Mesothelial cell of epicardium (in vitro differentiated cells): Measurements from ENCODE around the gene NHLRC4. TPM values are rescaled to one million over a fixed set of nuclear protein-coding genes. Genes with fewer than 3 reads are reported as not detected.

Experiments used
- DNase-seq, 2 experiments: peaks; one replicate each; pipeline ENCODE4 v3.0.0; 2021; ENCODE audit warnings: low spot score in 2 of 2; ENCODE audit not compliant: unreplicated experiment in 2 of 2
- H3K27ac Mint-ChIP-seq: 2 replicates; pipeline ENCODE4 v1.8.0; 2021; ENCODE audit warnings: mixed read lengths
- H3K27me3 Mint-ChIP-seq: 2 replicates; pipeline ENCODE4 v1.8.0; 2021; ENCODE audit warnings: low read depth, mixed read lengths
- H3K36me3 Mint-ChIP-seq: 2 replicates; pipeline ENCODE4 v1.8.0; 2021; ENCODE audit warnings: mixed read lengths
- H3K4me1 Mint-ChIP-seq: 2 replicates; pipeline ENCODE4 v1.8.0; 2021; ENCODE audit warnings: mixed read lengths
- H3K4me3 Mint-ChIP-seq: 2 replicates; pipeline ENCODE4 v1.8.0; 2021; ENCODE audit warnings: mild to moderate bottlenecking, moderate library complexity, mixed read lengths
- H3K9me3 Mint-ChIP-seq: 2 replicates; pipeline ENCODE4 v1.8.0; 2021; ENCODE audit warnings: mixed read lengths
- total RNA-seq: library from RNA; stranded (reverse); gene quantifications from 3 replicates; pipeline ENCODE4 v1.2.1, GENCODE V29; 2021
- TF ChIP-seq, protein P1 (sequence below): fragments of 200-600 bp; sonication (generic); IDR thresholded peaks from one replicate; pipeline ENCODE4 v1.5.0; 2021; ENCODE audit warnings: antibody characterized with exemption; ENCODE audit not compliant: unreplicated experiment

NHLRC4 gene
- total RNA-seq, 1 donor from 2014 or later: 2.7 TPM

DNA sequence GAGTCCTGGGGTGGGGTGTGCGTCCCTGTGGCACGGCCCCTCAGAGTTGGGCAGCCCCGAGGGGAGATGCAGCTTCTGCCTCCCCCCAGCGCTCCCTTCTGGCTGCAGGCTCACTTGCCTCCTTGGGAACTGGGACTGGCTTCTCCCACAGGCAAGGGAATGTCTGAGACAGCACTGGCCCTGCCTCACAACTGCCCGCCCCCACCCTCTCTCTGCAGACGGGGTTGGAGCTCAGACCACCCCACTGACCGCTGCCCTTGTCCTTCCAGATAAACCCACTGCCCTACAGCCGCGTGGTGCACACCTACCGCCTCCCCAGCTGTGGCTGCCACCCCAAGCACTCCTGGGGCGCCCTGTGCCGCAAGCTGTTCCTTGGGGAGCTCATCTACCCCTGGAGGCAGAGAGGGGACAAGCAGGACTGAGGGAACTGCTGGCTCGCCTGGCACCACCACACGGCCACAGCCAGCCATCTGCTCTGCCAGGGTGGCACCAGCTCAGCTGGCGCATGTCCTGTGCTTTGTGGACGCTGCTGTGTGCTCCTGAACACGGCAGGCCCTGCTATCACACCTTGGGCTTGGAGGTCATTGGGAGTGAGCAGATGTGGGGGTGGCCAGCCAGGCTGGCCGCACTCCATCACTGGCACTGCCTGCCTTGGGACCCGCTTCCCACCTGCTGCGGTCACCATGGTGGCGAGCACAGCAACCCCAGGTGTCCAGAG, 16.0 kb downstream of the NHLRC4 start:
- H3K27ac Mint-ChIP-seq: no peak overlapping the region
- no peaks in the 10 kb centered on the region for H3K36me3 Mint-ChIP-seq
- DNase-seq: no peak
- H3K9me3 Mint-ChIP-seq: no peaks in the 10 kb centered on the region
- TF ChIP-seq, protein P1, sequence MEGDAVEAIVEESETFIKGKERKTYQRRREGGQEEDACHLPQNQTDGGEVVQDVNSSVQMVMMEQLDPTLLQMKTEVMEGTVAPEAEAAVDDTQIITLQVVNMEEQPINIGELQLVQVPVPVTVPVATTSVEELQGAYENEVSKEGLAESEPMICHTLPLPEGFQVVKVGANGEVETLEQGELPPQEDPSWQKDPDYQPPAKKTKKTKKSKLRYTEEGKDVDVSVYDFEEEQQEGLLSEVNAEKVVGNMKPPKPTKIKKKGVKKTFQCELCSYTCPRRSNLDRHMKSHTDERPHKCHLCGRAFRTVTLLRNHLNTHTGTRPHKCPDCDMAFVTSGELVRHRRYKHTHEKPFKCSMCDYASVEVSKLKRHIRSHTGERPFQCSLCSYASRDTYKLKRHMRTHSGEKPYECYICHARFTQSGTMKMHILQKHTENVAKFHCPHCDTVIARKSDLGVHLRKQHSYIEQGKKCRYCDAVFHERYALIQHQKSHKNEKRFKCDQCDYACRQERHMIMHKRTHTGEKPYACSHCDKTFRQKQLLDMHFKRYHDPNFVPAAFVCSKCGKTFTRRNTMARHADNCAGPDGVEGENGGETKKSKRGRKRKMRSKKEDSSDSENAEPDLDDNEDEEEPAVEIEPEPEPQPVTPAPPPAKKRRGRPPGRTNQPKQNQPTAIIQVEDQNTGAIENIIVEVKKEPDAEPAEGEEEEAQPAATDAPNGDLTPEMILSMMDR: no peak
- peaks cover 14% of the 10 kb centered on the region for H3K4me1 Mint-ChIP-seq
- peaks cover 7% of the 10 kb centered on the region for H3K27me3 Mint-ChIP-seq
- no peak overlapping the region for H3K4me3 Mint-ChIP-seq

DNA sequence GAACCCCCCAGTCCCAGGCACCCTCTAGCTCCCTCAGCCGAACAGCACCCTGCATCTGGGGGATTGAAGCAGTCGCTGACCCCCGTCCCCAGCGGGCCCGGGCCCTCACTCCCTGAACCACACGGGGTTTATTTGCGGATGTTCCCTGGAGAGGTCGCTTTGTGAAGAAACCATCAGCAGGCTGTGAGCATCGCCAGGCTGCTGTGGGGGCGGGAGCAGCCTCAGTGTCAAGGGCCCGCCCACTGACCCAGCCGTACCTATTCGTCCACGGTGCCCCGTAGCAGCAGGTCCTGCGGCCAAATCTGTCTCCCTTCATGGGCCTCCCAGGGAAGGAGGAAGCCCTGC, 16.6 kb downstream of the NHLRC4 start:
- Mint-ChIP-seq H3K27me3 (peaks cover 7% of the 10 kb centered on the region), H3K4me1 (peaks cover 17% of the 10 kb centered on the region), H3K9me3 (no peaks in the 10 kb centered on the region), H3K4me3 (no peak overlapping the region), H3K36me3 (no peaks in the 10 kb centered on the region), H3K27ac (no peak overlapping the region)
- DNase-seq: no peak
- TF ChIP-seq, protein P1: no peak

DNA sequence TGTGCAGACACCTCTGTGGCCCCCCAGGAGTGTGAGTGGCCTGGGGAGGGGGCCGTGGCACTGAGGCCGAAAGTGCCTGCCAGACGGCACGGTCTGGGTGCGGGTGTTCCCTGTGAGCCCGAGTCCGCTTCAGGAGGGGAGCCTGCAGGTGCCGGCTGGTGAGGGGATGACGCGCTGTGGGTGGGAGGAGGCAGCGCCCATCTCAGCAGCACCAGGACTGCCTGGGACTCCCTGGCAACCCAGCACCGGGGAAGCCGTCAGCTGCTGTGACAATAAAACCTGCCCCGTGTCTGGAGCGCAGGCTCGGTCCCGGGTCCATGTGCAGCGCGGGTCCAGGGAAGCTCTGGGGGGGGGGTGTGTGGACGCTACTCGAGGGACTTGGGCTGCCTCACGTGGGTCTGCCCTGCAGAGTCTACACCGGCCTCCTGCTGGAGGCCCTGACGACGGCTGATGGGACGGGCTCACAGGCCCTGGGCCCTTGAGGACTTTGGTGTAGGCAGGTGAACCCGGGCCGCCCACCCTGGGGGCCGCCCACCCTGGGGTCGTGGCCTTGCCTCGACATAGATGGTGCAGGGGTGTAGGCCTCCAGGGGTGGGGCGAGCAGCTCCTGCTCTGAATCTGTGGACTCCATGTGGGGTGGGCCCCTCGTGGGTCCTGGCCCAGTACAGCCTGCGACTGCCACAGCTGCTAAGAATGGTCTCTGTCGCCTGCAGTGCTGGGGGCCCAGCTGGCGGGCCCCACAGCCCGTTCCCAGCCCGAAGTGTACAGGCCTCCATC, 17.2 kb downstream of the NHLRC4 start:
- H3K36me3 Mint-ChIP-seq: no peaks in the 10 kb centered on the region
- H3K27me3 Mint-ChIP-seq: peaks cover 7% of the 10 kb centered on the region
- no peak overlapping the region for H3K27ac Mint-ChIP-seq
- TF ChIP-seq, protein P1: no peak
- no peak for DNase-seq
- peaks cover 19% of the 10 kb centered on the region for H3K4me1 Mint-ChIP-seq
- H3K9me3 Mint-ChIP-seq: no peaks in the 10 kb centered on the region
- H3K4me3 Mint-ChIP-seq: no peak overlapping the region

DNA sequence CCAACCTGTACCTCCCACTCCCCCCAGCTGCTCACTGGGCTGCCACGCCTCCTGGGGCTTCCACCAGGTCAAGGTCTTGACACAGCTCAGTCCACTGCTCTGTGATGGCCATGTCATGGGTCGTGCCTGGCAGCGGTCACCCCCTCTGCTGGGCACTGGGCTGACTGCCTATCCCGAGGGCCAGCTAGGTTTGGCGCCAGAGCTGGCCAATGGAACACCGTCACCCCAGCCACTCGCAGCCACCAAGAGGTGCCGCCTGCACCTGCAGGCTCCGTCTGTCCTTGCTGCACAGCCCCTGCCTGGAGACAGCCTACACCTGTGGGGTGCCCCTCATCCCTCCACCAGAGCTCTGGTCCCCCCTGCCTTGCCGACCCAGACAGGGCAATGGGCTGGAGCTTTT, 18.5 kb downstream of the NHLRC4 start:
- Mint-ChIP-seq H3K27ac (no peak overlapping the region), H3K36me3 (no peaks in the 10 kb centered on the region), H3K4me1 (peaks cover 19% of the 10 kb centered on the region), H3K4me3 (no peak overlapping the region), H3K27me3 (peaks cover 7% of the 10 kb centered on the region), H3K9me3 (no peaks in the 10 kb centered on the region)
- TF ChIP-seq, protein P1: no peak
- no peak for DNase-seq

DNA sequence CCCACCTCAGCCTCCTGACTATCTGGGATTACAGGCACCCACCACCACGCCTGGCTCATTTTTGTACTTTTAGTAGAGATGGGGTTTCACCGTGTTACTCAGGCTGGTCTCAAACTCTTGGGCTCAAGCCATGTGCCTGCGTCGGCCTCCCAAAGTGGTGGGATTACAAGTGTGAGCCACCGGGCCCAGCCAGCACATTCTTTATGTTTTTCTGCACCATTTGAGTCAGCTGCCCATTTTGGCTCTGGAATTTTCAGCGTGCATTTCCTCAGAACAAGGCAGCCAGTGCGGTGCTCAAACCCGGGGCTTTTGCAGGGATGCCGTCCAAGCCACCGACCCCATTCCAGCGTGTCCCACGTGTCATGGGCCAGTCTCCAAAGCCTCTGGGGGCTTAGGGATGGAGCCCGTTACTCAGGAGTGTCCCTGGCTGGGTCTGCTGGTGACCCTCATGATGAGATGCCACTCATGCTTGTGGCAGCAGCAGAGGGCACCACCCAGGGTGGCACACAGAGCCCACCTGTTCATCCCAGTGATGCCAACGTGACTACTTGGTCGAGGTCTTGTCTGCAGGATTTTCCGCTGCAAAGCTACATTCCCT, 19.3 kb downstream of the NHLRC4 start:
- Mint-ChIP-seq H3K27me3 (peaks cover 7% of the 10 kb centered on the region), H3K9me3 (no peaks in the 10 kb centered on the region), H3K36me3 (no peaks in the 10 kb centered on the region), H3K27ac (no peak overlapping the region), H3K4me3 (no peak overlapping the region), H3K4me1 (peaks cover 27% of the 10 kb centered on the region)
- TF ChIP-seq, protein P1: no peak
- no peak for DNase-seq
